Fibroblast of lung (primary cell): ENCODE results near the gene TCP10L. TPM values are rescaled to one million over a fixed set of nuclear protein-coding genes. Genes with fewer than 3 reads are reported as not detected.
"Not testable (repeated sequence)": the region's sequence is repeated elsewhere in the genome, so short reads cannot be mapped to it uniquely, and the experiment has no call there.

Experiments
- DNase-seq, 2 donors: peaks; one replicate each; pipeline versions ENCODE4 v3.0.0 to v3.0.0-alpha.2; 2010; ENCODE audit warnings: low read depth in 2 of 2
- H2AFZ ChIP-seq: 2 replicates; pipeline ENCODE4 v1.5.1; 2012; ENCODE audit warnings: low read length, control low read depth, inconsistent platforms
- H3K27ac ChIP-seq: 2 replicates; pipeline ENCODE4 v1.5.1; 2011; ENCODE audit warnings: low read length, control low read depth; ENCODE audit not compliant: insufficient read depth
- H3K27me3 ChIP-seq: 2 replicates; pipeline ENCODE4 v1.5.1; 2011; ENCODE audit warnings: mild to moderate bottlenecking, low read length; ENCODE audit not compliant: control insufficient read depth, insufficient read depth
- H3K36me3 ChIP-seq: 2 replicates; pipeline ENCODE4 v1.5.1; 2011; ENCODE audit warnings: low read length; ENCODE audit not compliant: control insufficient read depth, insufficient read depth
- H3K4me1 ChIP-seq: 2 replicates; pipeline ENCODE4 v1.5.1; 2011; ENCODE audit warnings: low read length; ENCODE audit not compliant: control insufficient read depth, insufficient read depth; ENCODE audit errors: extremely low read depth
- H3K4me2 ChIP-seq: 2 replicates; pipeline ENCODE4 v1.5.1; 2011; ENCODE audit warnings: low read length, control low read depth; ENCODE audit not compliant: insufficient read depth; ENCODE audit errors: extremely low read depth
- H3K4me3 ChIP-seq, 4 experiments: fragments of 200-600 bp in 1 of 4; sonication (generic) in 1 of 4; replicated peaks in 1 of 4; 2 replicates each; pipeline ENCODE4 v1.5.1; 2011 to 2016; ENCODE audit warnings: low read length in 4 of 4, low read depth in 3 of 4, mild to moderate bottlenecking in 3 of 4, control low read depth in 2 of 4, inconsistent platforms in 1 of 4, mixed read lengths in 1 of 4; ENCODE audit not compliant: insufficient read depth in 1 of 4; ENCODE audit errors: control extremely low read depth in 1 of 4
- H3K79me2 ChIP-seq: 2 replicates; pipeline ENCODE4 v1.5.1; 2012; ENCODE audit warnings: mild to moderate bottlenecking, low read length, inconsistent platforms; ENCODE audit not compliant: control insufficient read depth, insufficient read depth
- H3K9ac ChIP-seq: 2 replicates; pipeline ENCODE4 v1.5.1; 2011; ENCODE audit warnings: mild to moderate bottlenecking, low read length, control low read depth; ENCODE audit not compliant: insufficient read depth
- H3K9me3 ChIP-seq: 2 replicates; pipeline ENCODE4 v1.5.1; 2012; ENCODE audit warnings: low read depth, low read length; ENCODE audit not compliant: control insufficient read depth, insufficient read depth
- H4K20me1 ChIP-seq: 2 replicates; pipeline ENCODE4 v1.5.1; 2011; ENCODE audit warnings: low read length; ENCODE audit not compliant: control insufficient read depth, insufficient read depth; ENCODE audit errors: extremely low read depth
- EZH2 ChIP-seq: IDR thresholded peaks from 2 replicates; pipeline ENCODE4 v1.5.1; 2012; ENCODE audit warnings: low read length, control low read depth, mild to moderate bottlenecking; ENCODE audit errors: missing control alignments
- polyA plus RNA-seq, 2 donors: library from polyadenylated mRNA; depleted of rRNA in 1 of 2; stranded (reverse) in 1 of 2; unstranded in 1 of 2; fragments of >200 nt; gene quantifications; 2 replicates each; pipeline ENCODE4 v1.2.1, GENCODE V29; 2011 to 2012; ENCODE audit warnings: missing spikeins in 1 of 2
- total RNA-seq: library from RNA; depleted of rRNA; stranded (reverse); fragments of >200 nt; gene quantifications from 2 replicates; pipeline ENCODE4 v1.2.1, GENCODE V29; 2014
- TF ChIP-seq, protein P1 (sequence below), 2 donors: IDR thresholded peaks in 1 of 2; conservative IDR thresholded peaks in 1 of 2; 1 replicate in 1 of 2; 2 replicates in 1 of 2; pipeline ENCODE4 v1.5.1; 2011 to 2012; ENCODE audit warnings: low read length in 2 of 2, control low read depth in 1 of 2, inconsistent platforms in 1 of 2, low read depth in 1 of 2, mild to moderate bottlenecking in 1 of 2

TCP10L gene
- total and polyA plus RNA-seq, 2 donors (not counting 1 experiment from before 2014, with no cell fraction given), result 0.24 to 0.83 TPM

GRCh38 chr21:32562426-32562825 lies 22.9 kb downstream of the TCP10L start:
- Histone ChIP-seq H3K4me1 (no peaks in the 10 kb centered on the region), H2AFZ (no peak overlapping the region), H3K4me3 (no peak overlapping the region), H4K20me1 (no peaks in the 10 kb centered on the region), H3K27ac (no peak overlapping the region), H3K27me3 (no peaks in the 10 kb centered on the region), H3K4me2 (no peak overlapping the region), H3K9ac (no peak overlapping the region), H3K79me2 (no peaks in the 10 kb centered on the region), H3K36me3 (no peaks in the 10 kb centered on the region), H3K9me3 (no peaks in the 10 kb centered on the region)
- TF ChIP-seq, protein P1, sequence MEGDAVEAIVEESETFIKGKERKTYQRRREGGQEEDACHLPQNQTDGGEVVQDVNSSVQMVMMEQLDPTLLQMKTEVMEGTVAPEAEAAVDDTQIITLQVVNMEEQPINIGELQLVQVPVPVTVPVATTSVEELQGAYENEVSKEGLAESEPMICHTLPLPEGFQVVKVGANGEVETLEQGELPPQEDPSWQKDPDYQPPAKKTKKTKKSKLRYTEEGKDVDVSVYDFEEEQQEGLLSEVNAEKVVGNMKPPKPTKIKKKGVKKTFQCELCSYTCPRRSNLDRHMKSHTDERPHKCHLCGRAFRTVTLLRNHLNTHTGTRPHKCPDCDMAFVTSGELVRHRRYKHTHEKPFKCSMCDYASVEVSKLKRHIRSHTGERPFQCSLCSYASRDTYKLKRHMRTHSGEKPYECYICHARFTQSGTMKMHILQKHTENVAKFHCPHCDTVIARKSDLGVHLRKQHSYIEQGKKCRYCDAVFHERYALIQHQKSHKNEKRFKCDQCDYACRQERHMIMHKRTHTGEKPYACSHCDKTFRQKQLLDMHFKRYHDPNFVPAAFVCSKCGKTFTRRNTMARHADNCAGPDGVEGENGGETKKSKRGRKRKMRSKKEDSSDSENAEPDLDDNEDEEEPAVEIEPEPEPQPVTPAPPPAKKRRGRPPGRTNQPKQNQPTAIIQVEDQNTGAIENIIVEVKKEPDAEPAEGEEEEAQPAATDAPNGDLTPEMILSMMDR (conservative IDR thresholded peaks at IDR 0.05 in 1 of 2, IDR thresholded peaks at IDR 0.05 in 1 of 2; ENCODE audit: low read depth in 1 of 2, low read length in 2 of 2), result peak; percentile 30 to 63
- no peak for TF ChIP-seq EZH2
- peak; percentile 67 to 91 for DNase-seq

- H2AFZ ChIP-seq, H3K4me2 ChIP-seq, H3K79me2 ChIP-seq, H3K4me1 ChIP-seq, H3K27ac ChIP-seq, H3K9me3 ChIP-seq, DNase-seq, H3K4me3 ChIP-seq, H4K20me1 ChIP-seq, H3K9ac ChIP-seq, H3K27me3 ChIP-seq, H3K36me3 ChIP-seq: not testable (repeated sequence)
Measured at GRCh38 chr21:32561476-32561875, 23.8 kb downstream of the TCP10L start.

- no peaks in the 10 kb centered on the region for H3K9me3 ChIP-seq
- H3K4me3 ChIP-seq, result no peak overlapping the region
- no peaks in the 10 kb centered on the region for H4K20me1 ChIP-seq
- H3K79me2 ChIP-seq, result no peaks in the 10 kb centered on the region
- H3K27me3 ChIP-seq, result no peaks in the 10 kb centered on the region
- no peak for TF ChIP-seq EZH2
- TF ChIP-seq, protein P1 (conservative IDR thresholded peaks at IDR 0.05 in 1 of 2, IDR thresholded peaks at IDR 0.05 in 1 of 2; ENCODE audit: low read depth in 1 of 2, low read length in 2 of 2), result no peak
- H3K9ac ChIP-seq, result no peak overlapping the region
- no peak overlapping the region for H3K4me2 ChIP-seq
- no peaks in the 10 kb centered on the region for H3K36me3 ChIP-seq
- H3K27ac ChIP-seq, result no peak overlapping the region
- H3K4me1 ChIP-seq, result no peaks in the 10 kb centered on the region
- no peak overlapping the region for H2AFZ ChIP-seq
- DNase-seq, result no peak
Measured at GRCh38 chr21:32560896-32561295, 24.4 kb downstream of the TCP10L start.
